A549 (cell line): ENCODE data around the gene DOK7.

Source experiments
- CTCF ChIP-seq: fragments of >200 bp; sonication (Bioruptor Twin); formaldehyde crosslinking; IDR thresholded peaks from 3 replicates; pipeline ENCODE4 v1.5.1; 2016
- HDAC2 ChIP-seq: fragments of 200-600 bp; sonication (generic); IDR thresholded peaks from 2 replicates; pipeline ENCODE4 v1.6.1; 2016
- POLR2A ChIP-seq: IDR thresholded peaks from 2 replicates; pipeline ENCODE4 v1.6.1; 2012; ENCODE audit warnings: mild to moderate bottlenecking, low read length
- RNF2 ChIP-seq: fragments of 200-600 bp; sonication (generic); IDR thresholded peaks from 2 replicates; pipeline ENCODE4 v1.6.1; 2016; ENCODE audit warnings: low read depth, mild to moderate bottlenecking, antibody characterized with exemption, moderate library complexity, borderline replicate concordance

GRCh38 chr4:3493720-3494461, 30.8 kb downstream of the DOK7 start:
- TF ChIP-seq POLR2A (no peak), RNF2 (no peak), CTCF (no peak), HDAC2 (no peak)
